T-helper 1 cell treated with Interleukin-12 subunit alpha and Interleukin-12 subunit beta and Interleukin-4 antibody, amounts not matched to agents 30 ng/mL and 1 ng/mL, for 36 hours (primary cell): ENCODE data around the gene MED12L. TPM values are rescaled to one million over a fixed set of nuclear protein-coding genes. Genes with fewer than 3 reads are reported as not detected.
"Not testable (repeated sequence)": the region's sequence is repeated elsewhere in the genome, so short reads cannot be mapped to it uniquely, and the experiment has no call there.

ENCODE experiments used
- intact Hi-C: fragments of 100-400 bp; cut with micrococcal nuclease; formaldehyde crosslinking; loops from one replicate; pipeline ENCODE4 v1.15.1; 2024
- total RNA-seq: library from RNA; stranded (reverse); gene quantifications from 2 replicates; pipeline ENCODE4 v1.2.3, GENCODE V29; 2022

Gene MED12L
- total RNA-seq, 1 donor from 2014 or later: 2.2 TPM

- intact Hi-C loops: no loop called here
Observed at GRCh38 chr3:151356794-151357462, 271.5 kb downstream of the MED12L start.

- intact Hi-C loops: no loop called here
Observed at GRCh38 chr3:151357463-151357850, 272.0 kb downstream of the MED12L start.

GRCh38 chr3:151362751-151363174 lies 277.3 kb downstream of the MED12L start:
- intact Hi-C loops: no loop called here

- intact Hi-C loops: no loop called here
Observed at GRCh38 chr3:151366993-151367392, 281.5 kb downstream of the MED12L start.

- intact Hi-C loops: no loop called here
Observed at GRCh38 chr3:151367448-151367847, 282.0 kb downstream of the MED12L start.

GRCh38 chr3:151371526-151371925 lies 286.1 kb downstream of the MED12L start:
- intact Hi-C loops: no loop called here

- intact Hi-C loops: no loop called here
Observed at GRCh38 chr3:151372063-151372820, 286.8 kb downstream of the MED12L start.

- intact Hi-C loops: no loop called here
Observed at GRCh38 chr3:151377768-151378385, 292.4 kb downstream of the MED12L start.

- intact Hi-C loops: no loop called here
Observed at GRCh38 chr3:151379083-151379734, 293.7 kb downstream of the MED12L start.

GRCh38 chr3:151382671-151383070 lies 297.2 kb downstream of the MED12L start:
- intact Hi-C loops: no loop called here

- intact Hi-C loops: no loop called here
Observed at GRCh38 chr3:151383111-151383510, 297.6 kb downstream of the MED12L start.

GRCh38 chr3:151383956-151384355 lies 298.5 kb downstream of the MED12L start:
- intact Hi-C loops: no loop called here

- intact Hi-C loops: no loop called here
Observed at GRCh38 chr3:151384741-151385174, 299.3 kb downstream of the MED12L start, which contains the start of gene P2RY12. Gene P2RY12 (minus strand): TSS chr3:151384753. CDS start chr3:151338845, 45,908 bp downstream.

GRCh38 chr3:151386056-151386455 lies 300.6 kb downstream of the MED12L start:
- intact Hi-C loops: no loop called here

- intact Hi-C loops: no loop called here
Observed at GRCh38 chr3:151387432-151387831, 302.0 kb downstream of the MED12L start.

- intact Hi-C loops: no loop called here
Observed at GRCh38 chr3:151387842-151388241, 302.4 kb downstream of the MED12L start.

- intact Hi-C loops: no loop called here
Observed at GRCh38 chr3:151391720-151392119, 306.3 kb downstream of the MED12L start.

GRCh38 chr3:151392191-151392590 lies 306.7 kb downstream of the MED12L start:
- intact Hi-C loops: not testable (repeated sequence)

- intact Hi-C loops: no loop called here
Observed at GRCh38 chr3:151393146-151393830, 307.8 kb downstream of the MED12L start.

- intact Hi-C loops: no loop called here
Observed at GRCh38 chr3:151393941-151394340, 308.5 kb downstream of the MED12L start.

- intact Hi-C loops: no loop called here
Observed at GRCh38 chr3:151394611-151395010, 309.1 kb downstream of the MED12L start.
